HepG2 (cell line): ENCODE results near the gene MYADML2. TPM values are rescaled to one million over a fixed set of nuclear protein-coding genes. Genes with fewer than 3 reads are reported as not detected.
A peak's percentile ranks its signal among the peaks of the same experiment; 100 is the strongest.

Experiments used
- E2F5 ChIP-seq: sonication (generic); formaldehyde crosslinking; conservative IDR thresholded peaks from 2 replicates; pipeline ENCODE4 v1.4.0; 2020; ENCODE audit warnings: missing genetic modification reagents
- HOMEZ ChIP-seq: IDR thresholded peaks from 2 replicates; pipeline ENCODE4 v1.6.1; 2016; ENCODE audit warnings: low read depth
- NFKB2 ChIP-seq: sonication (generic); formaldehyde crosslinking; IDR thresholded peaks from 2 replicates; pipeline ENCODE4 v1.4.0; 2020; ENCODE audit warnings: missing genetic modification reagents, borderline replicate concordance
- POLR2AphosphoS5 ChIP-seq: IDR thresholded peaks from 2 replicates; pipeline ENCODE4 v1.6.1; 2012; ENCODE audit warnings: low read depth, low read length
- PRDM15 ChIP-seq: sonication (generic); formaldehyde crosslinking; IDR thresholded peaks from 2 replicates; pipeline ENCODE4 v1.4.0; 2020; ENCODE audit warnings: missing genetic modification reagents
- ZBTB10 ChIP-seq: sonication (generic); formaldehyde crosslinking; IDR thresholded peaks from 2 replicates; pipeline ENCODE4 v1.4.0; 2020; ENCODE audit warnings: missing genetic modification reagents, borderline replicate concordance
- ZIK1 ChIP-seq: sonication (generic); formaldehyde crosslinking; IDR thresholded peaks from 2 replicates; pipeline ENCODE4 v1.5.0; 2020; ENCODE audit warnings: mild to moderate bottlenecking, low read depth, missing genetic modification reagents, borderline replicate concordance
- ZNF142 ChIP-seq: sonication (generic); formaldehyde crosslinking; IDR thresholded peaks from 2 replicates; pipeline ENCODE4 v1.4.0; 2020; ENCODE audit warnings: missing genetic modification reagents
- polyA plus RNA-seq, 8 experiments: library from polyadenylated mRNA; depleted of rRNA in 3 of 8; stranded (reverse) in 7 of 8; unstranded in 1 of 8; fragments of >200 nt; fragmentation: Illumina TruSeq in 4 of 8; extraction: Trizol in 4 of 8; gene quantifications; 2 replicates each; pipeline versions ENCODE4 v1.2.1 to v1.2.3, GENCODE V29; 2011 to 2016; ENCODE audit warnings: low read depth in 4 of 8, missing spikeins in 1 of 8, mixed read lengths in 1 of 8; ENCODE audit not compliant: insufficient read depth in 1 of 8
- total RNA-seq, 5 experiments: library from RNA; depleted of rRNA; stranded (reverse); fragments of >200 nt; fragmentation: Illumina TruSeq; extraction: Trizol; gene quantifications; 2 replicates each; pipeline ENCODE4 v1.2.3, GENCODE V29; 2016; ENCODE audit warnings: low read depth in 1 of 5

Gene MYADML2
- total and polyA plus RNA-seq, 2 of the 13 experiments (the other 11 are each of a cell fraction or from before 2014, with no cell fraction given), result not detected

- TF ChIP-seq ZNF142 (CRISPR knock-in tag), result peak; percentile 61; the same call in 1 of the 2 replicates
- TF ChIP-seq POLR2AphosphoS5, result peak; percentile 31
- no peak for TF ChIP-seq ZIK1 (CRISPR knock-in tag)
- 0 out of 2 replicates have a peak, but pooled peaks have one; percentile 14 for TF ChIP-seq HOMEZ (CRISPR knock-in tag)
- TF ChIP-seq E2F5 (CRISPR knock-in tag), result no peak
- TF ChIP-seq NFKB2 (CRISPR knock-in tag), result no peak
- TF ChIP-seq ZBTB10 (CRISPR knock-in tag), result no peak
- no peak for TF ChIP-seq PRDM15 (CRISPR knock-in tag)
These were observed 17.2 kb upstream of the MYADML2 start (continued) for GRCh38 chr17:81964081-81964849.
